NCI-H2081 treated with DMSO at 0.1 percent for 48 hours (cell line): ENCODE results near the gene PGAM5.

Source experiments
- DNase-seq: peaks from one replicate; lab custom pipeline; 2025; lab: John Stamatoyannopoulos, UW

Gene PGAM5

DNA sequence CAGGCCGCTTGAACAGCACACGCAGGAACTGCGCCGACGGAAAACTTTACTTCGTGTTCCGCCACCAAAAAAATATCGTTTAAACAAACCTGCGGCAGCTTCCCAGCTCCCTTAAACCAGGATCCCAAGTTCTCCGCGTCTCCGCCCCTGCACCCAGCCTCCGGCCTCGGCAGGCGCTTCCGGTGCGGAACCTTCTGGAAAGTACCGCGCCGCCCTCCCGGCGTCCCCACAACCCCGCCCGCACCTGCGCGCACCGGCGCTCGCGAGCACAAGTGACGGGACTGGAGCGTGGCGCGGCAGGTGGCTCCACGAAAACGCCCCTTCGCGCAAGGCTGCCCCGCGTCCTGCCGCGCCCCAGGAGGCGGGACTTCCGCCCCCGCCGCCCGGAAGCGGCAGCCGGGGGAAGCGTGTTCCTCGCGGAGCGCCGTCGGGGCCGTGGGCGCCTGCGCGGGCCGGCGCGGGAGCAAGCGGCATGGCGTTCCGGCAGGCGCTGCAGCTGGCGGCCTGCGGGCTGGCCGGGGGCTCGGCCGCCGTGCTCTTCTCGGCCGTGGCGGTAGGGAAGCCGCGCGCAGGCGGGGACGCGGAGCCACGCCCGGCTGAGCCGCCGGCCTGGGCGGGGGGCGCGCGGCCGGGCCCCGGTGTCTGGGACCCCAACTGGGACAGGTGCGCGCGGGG lies at the start of gene PGAM5:
Gene PGAM5, plus strand, starts transcription at position 438 of the 675 bp plus-strand sequence. Its CDS starts 35 bp downstream, at position 473.
- DNase-seq: peak; percentile 50

DNA sequence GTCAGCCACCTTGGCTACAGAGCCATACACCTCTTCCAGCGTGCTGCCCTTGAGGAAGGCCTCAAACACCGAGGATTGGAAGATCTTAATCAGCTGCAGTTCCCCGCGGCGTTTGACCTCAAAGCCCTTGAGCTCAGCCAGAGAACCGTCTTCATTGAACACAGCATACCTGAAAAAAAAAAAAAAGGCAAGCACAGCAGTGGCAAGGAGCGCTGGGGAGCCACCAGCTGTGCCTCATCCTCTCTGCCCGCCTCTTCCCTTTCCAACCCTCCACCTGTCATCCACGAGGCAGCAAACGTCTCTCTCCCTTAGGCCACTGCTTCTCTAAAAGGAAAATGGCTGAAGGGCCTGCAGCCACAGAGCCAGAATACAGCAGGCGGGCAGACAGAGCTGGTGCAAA lies 49.6 kb upstream of the PGAM5 start:
- no peak for DNase-seq

DNA sequence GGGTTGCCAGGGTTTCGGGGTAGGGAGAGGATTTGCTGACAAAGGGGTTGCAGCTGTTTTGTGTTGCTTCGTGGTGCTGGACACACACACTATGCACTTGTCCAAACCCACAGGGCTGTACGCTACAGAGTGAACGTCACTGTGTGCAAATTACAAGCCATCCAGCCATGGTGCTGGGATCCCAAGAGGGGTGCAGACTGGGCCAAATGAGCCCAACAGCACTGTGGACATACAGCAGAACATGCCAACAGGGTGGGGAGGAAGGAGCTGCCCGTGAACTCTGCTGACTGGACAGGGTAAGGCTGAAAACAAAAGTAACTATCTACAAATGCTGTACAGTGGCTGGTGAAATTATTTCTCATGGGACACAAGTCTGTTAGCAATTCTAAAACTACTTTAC lies 48.7 kb upstream of the PGAM5 start:
- DNase-seq: no peak

DNA sequence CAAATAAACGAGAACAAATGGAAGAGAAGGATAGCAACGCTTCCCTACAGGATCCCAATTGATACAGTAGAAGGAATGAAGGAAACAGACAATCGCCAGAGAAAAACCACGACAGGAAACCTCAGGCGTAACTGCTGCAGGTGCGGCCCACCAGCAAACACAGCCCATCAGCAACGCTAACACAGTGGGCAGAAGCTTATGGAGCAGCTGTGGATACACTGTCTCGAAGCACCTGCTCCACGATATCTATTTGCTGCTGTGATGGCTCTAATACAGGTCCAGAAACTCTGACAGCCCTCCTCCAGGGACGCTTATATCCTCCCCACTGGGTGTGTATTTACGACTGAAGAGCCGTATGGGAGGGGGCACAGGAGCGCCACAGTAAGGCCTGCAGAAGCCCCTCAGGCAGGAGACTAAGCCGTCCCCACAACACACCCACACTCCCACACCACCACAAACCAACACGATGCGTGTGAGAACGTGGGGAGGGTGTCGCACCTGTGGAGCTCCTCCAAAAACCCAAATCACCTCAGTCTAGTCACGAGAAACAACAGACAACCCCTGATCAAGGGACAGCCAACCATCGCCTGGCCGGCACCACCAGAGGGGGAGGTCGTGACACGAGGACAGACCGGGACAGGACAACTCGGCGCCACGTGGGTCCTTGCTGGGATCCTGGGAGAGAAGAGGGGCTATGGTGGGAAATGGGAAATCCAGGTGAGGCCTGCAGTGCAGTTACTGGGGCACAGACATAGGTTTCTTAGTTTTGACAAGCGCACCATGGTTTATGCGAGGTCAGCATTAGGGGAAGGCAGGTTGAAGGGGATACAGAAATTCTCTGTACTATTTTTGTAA lies 47.5 kb upstream of the PGAM5 start:
- DNase-seq: no peak

DNA sequence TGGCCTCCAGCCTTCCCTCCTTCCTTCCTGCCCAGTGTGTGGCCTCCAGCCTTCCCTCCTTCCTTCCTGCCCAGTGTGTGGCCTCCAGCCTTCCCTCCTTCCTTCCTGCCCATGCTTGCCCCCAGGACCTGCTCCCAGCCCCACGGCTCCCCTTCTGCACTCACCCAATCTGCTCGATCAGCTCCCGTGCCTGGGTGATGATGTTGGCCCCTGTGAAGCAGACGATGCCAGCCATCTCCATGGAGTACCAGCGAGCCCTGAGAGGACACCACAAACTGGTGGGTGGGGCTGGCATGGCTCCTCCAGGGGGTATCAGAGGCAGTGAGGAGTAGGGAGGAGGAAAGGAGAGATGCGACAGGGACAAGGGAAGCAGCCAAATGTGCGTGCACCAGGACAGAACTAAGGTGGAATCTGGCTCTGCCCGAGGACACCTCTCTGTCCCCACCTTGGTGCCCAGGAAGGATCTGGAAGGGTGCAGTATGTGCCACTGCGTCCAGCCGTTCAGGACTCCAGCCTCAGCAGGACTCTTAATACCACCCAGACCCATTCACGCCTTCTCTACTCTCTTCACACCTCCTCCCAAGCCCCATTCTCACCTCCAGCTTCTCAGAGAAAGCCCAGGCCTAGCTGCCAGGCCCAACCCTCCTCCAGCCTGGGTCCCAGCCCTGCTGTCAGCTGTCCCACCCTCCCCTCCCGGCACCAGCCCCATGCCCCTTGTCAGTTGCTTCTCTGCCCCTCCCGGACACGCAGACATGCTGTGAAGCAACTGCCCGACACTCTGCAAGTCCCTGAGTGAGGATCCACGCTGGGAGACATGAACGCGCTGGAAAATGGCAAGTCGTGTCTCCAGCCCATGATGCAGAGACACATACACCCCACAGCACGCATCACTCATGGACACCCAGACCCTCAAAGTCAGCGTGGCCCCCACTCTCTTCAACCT lies 46.2 kb upstream of the PGAM5 start:
- no peak for DNase-seq

DNA sequence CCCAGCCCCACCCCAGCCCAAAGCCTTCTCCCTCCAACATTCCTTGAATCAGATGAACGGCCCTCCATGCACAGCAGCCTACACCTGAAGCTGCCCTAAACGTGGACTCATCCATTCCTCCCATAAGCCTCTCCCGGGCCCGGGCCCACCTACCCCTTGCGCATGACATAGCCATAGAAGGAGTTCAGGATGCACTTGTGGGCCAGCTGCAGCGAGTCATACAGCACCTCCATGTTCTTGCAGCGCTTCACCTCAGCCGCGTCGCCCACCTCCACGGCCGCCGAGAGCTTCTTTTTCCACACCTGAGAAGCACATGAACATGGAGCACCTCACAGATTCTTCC lies 45.5 kb upstream of the PGAM5 start:
- DNase-seq: no peak

DNA sequence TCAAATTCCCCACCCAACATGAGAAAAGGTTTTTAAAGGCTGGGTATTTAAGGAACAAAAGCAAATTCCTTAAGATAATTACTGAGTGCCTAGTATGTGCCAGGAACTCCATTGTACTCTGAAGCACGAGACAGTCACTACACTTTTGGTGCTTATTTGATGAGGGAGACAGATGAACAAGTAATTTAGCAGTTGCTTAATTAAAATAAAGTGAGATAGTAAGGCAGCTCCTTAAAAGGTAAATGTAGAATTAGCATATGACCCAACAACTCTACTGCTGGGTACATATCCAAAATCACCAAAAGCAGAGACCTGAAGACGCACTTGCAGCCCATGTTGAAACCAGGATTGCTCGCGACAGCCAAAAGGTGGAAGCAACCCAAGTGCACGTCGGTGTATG lies 44.8 kb upstream of the PGAM5 start:
- no peak for DNase-seq

DNA sequence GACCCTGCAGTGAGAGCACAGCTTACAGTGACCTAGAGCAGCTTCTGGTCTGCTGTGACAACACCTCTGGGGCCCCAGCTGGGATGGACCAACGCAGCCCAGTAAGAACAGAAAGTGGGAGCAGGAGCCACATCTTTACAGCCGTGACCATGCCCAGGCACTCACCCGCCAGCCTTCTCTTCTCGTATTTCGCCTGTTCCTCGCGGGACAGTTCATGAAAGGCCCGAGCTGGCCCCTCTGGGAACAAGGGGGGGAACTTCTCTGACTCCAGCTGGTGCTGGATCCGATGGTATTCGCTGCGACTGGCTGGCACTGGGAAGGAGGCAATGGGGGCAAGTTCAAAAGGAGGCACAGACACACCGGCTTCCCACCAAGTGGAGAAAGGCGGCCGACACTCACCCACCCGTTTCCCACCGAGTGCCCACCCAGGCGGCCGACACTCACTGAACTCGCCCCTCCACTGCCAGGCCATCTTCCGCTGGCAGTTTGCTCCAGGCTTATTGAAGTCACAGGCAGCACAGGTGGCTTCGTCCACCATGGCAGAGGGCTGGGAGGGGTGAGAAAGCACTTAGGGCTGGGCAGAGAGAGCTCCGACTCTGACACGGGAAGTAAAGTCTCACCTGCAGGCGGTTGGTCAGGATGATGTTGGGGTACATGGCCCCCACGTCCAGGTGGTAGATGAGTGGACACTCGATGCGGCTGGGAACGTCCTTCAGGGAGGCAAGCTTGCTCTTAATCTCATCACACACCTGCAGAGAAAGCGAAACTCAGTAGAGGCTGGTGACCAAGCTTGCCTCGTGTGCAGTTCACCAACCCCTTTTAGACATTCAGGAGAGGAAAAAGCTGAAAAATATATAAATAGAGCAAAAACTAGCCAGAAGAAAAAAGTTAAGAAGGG lies 42.2 kb upstream of the PGAM5 start:
- DNase-seq: no peak

DNA sequence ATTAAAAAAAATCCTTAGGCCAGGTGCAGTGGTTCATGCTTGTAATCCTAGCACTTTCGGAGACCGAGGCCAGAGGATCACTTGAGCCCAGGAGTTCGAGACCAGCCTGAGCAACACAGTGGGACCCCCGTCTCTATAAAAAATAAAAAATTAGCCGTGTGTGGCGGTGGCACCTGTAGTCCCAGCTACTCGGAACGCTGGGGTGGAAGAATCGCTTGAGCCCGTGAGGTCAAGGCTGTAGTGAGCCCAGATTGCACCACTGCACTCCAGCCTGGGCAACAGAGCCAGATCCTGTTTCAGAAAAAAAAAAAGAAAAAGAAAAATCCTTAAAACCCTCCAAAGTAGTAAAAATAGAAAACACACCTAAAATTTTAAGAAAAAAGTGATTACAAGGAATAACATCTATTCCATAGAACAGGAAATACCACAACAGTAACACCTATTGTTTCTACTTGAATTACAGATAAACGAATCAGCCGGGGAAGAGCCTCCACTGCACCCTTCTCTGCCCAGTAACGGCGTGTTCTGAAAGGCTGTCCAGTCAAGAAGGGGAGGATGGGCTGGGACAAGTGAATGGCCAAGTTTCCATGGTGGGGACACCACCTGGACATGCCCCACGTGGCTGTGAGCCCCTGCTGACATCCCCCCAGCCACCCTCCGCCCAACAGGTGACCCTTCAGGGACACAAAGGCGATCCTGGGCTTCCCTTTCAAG lies 41.3 kb upstream of the PGAM5 start:
- DNase-seq: no peak

DNA sequence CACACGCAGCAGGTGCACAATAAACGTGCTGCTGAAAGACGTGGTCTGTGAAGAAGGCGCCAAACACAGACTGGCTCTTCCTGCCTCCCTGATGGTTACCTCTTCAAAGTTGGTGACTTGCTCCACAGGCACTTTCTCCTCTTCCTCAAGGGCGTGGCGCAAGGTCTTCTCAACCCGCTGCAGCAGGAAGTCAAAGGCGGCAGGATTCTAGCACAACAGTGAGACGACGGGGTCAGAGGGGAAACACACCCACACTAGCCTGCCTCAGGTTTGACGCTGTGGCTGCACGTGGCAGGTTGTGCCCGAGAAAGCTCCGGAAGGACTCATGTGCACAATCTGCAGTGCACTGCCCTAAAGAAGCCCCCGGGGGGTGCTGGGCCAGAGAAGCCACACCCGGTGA lies 38.5 kb upstream of the PGAM5 start:
- no peak for DNase-seq

DNA sequence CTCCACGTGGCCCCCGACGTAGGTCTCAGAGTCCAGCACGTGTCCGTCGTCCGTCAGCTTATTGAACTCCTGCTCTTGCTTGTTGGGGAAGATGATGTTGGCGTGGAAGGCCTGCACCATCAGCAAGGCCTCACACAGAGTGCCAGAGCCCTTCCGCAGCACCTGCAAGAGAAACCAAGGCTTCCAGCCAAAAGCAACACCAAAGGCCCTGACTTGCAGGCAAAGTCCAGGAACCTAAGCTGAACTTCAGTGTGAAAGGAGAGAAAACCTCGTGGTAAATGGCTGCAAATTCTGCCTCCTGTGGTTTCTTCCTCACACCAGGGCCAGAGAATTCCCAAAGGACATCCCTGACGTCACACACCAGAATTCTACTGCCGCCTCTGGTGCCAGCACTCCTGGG lies 38.0 kb upstream of the PGAM5 start:
- no peak for DNase-seq

DNA sequence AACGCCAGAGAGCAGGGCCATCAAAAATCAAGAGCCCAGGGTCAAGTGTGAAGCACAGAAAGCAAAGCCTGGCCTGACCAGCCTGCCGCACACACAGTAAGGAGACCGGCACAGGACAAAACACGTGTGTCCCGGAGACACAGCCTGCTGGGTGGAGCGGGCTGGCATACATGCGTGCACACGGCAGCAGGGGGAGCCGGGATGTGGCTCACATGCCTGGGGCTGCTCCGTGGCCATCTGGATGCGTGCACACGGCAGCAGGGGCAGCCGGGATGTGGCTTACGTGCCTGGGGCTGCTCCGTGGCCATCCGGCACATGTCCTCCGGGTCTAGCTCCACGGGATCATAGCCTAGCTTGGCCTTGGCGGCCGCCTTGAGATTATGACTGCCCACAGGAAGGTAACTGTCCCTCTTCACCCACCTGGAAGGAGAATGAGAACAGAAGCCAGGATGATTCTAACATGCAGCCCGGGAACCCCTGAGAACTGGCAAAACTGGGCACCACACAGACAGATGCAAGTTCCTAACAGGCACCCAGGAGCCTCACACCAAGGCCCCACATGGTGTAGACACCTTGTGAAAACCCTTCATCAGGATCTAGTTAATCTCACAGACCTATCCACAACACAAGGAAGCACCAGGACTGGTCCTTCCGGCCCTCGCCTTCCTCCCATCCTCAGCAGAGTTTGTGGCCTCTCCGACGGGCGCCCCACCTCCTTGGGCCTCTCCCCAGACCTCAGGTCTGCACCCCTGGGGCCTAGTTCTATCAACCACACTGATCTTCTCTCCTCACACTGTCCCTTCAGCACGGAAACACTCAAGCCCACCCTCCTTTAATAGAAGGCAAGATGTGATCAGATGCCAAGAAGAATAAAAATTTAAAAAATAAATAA lies 37.1 kb upstream of the PGAM5 start:
- DNase-seq: no peak

DNA sequence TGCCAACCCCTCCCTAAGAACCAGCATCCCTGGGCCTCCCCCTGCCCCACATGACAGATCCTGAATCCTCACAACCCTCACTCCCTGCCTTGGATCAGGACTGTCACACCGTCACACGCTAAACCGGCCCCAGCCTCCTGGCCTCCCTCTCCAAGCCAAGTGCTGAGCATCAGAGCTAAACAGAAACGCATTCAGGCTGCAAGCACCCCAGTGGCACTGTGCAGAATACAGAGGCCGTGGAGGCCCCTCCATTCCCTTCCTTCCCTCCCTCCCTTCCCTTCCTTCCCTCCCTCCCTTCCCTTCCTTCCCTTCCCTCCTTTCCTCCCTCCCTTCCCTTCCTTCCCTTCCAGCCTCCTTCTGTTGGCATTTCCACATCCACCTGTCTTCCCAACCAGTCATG lies 36.1 kb upstream of the PGAM5 start:
- DNase-seq: no peak

DNA sequence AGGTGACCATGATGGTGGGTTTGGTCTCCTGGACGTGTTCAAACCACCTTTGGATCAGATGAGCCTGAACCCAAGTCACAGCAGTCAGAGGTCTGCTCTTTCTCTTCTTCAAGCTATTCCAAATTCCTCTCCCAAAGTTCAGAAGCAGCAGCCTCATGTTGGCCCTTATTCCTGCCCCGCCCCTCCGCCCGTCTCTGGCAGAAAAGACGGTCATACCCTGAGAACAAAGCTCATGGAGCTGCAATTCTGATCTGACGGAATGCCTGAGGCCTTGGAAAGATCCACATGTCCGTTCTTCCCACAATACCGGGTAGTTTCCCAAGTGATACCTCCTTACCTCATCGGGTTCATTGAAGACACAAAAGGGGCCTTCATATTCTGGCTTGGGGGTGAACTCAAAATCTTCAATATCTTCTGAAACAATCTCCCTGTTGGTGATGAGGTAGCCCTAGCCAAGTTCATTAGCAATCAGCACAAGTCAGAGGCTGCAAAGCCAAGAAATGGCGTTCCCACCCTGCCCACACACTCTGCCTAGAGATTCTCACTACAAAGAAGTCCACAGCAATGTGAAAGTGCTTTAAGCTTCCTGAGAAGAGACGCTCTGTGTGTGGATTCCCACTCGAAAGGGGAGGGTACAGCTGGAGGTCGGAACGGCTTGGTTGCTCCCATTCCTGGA lies 34.7 kb upstream of the PGAM5 start:
- no peak for DNase-seq

DNA sequence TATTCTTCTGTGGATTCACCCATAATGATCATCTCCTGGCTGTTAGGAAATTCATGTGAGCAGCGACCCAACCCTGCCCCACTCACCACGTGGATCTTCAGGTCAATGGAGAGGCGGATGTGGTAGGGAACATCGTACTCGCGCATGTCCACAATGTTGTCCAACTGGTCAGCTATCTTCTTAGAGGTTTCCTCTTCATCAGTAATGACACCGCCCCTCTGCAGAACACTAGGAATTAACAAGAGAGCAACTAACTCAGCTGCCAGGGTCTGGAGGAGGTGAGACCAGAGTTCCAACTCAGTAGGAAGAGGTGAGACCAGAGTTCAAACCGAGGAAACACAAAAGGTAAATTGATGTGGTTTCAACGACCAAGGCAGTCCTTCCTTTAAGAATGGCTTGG lies 33.1 kb upstream of the PGAM5 start:
- no peak for DNase-seq

DNA sequence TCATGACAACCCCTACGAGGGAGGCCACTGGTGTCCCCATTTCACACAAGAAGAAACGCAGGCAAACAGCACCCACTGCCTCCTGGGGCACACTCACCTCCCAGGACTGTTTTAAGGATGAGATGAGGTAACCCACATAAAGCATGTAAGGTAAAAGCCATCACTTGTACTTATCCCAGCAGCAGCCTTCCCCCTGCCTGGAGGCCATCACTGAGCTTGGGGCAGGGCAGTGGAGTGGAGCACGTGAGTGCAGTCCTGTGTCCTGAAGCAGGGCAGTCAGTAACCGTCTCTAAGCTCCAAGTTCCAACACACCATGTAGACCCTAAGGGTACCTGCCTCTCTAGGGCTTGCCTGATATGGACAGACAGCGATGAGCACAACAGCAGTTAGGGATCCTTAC lies 25.2 kb upstream of the PGAM5 start:
- DNase-seq: no peak

DNA sequence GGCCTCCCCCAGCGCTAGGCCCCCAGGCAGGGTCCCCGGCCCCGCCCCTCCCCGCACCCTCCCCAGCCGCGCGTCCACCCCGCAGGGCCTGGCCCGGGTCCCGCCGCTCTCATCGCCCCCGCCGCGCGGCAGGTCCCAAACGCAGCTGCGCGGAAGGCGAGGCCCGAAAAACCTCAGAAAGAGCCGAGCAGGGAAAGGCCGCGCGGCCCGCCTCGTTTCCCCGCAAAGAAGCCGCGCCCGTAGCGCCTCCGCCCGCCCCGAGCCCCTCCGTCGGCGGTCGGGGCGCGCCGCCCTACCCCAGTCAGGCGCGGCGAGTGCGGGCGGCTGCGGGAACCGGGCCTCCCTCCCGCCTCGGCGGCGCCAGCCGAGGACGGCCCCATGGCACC lies 23.8 kb upstream of the PGAM5 start:
- DNase-seq: no peak

DNA sequence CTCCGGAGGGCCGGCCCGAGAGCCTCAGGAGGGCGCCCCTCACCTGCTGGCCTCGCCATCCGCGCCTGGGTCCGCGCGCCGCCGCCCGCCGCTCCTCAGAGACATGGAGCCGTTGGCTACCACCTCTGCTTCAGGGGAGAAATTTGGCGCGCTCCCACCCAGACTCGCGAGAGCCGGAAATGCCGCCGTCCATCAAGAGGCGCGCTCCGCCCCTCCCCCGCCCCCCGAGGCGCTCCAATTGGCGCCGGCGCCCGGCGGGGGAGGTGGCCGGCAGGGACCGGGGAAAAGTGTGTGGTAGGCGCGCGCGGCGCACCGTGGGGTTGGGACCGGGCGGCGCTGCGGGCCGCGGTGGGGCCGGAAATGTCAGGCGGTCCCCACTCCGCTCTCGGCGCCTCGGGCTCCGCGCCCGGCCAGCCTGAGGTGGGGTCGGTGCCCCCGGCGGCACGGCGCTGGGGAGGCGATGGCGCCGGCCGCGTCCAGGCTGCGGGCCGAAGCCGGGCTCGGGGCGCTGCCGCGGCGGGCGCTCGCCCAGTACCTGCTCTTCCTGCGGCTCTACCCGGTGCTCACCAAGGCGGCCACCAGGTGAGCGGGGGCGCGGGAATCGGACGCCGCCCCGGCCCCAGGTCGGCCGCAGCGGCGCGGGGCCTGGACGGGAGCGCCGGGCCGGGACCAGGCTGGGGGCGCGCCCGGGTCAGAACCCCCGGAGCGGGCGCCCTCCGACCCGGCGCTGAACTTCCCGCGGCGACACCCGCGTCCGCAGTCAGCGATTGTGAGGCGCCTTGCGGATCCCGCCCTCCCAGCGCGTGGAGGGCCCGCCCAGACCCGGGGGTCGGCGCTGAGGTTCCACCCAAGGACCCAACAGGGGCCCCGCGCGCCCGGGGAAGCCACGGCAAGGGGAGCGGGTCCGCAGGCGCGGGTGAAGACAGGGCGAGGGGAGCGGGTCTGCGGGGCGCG lies 23.2 kb upstream of the PGAM5 start, which contains the start of the genes POLE and PXMP2:
Gene POLE, minus strand, starts transcription at position 132 of the 954 bp plus-strand sequence. Its CDS starts 27 bp downstream, at position 105.
Gene PXMP2, plus strand, starts transcription at position 377 of the 954 bp plus-strand sequence. Its CDS starts 84 bp downstream, at position 461.
- DNase-seq: peak; percentile 79
